Uterus (tissue), 2 donors: ENCODE data around the gene TMEM237.

Source experiments
- POLR2A ChIP-seq, 2 donors: fragments of 450-650 bp; IDR thresholded peaks; one replicate each; pipeline ENCODE4 v1.6.1; 2016; ENCODE audit warnings: antibody characterized with exemption in 2 of 2, mild to moderate bottlenecking in 1 of 2, moderate library complexity in 1 of 2
- TF ChIP-seq, protein P1 (sequence below), 4 experiments: fragments of 200-600 bp in 2 of 4; fragments of 450-650 bp in 2 of 4; sonication (generic) in 2 of 4; IDR thresholded peaks; one replicate each; pipeline ENCODE4 v1.5.1; 2016 to 2019; ENCODE audit warnings: antibody characterized with exemption in 4 of 4, mild to moderate bottlenecking in 2 of 4, moderate library complexity in 1 of 4

DNA sequence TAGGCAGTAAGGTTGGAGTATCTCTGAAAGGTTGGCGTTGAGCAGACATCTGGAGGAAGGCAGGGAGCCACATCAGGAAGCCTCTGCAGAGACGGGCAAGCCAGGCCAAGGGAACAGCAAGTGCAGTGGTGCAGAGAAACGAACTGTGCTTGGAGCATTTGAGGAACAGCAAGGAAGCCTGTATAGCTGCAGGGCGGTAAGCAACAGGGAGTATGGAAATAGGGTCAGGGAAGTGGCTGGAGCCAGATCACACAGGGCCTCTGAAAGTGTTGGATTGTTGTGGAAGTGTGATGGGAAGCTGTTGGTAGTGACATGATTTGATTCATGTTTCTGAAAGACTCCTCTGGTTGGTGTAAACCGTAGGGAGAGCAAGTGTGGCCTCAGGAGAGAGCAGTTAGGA lies 13.4 kb upstream of the TMEM237 start:
- TF ChIP-seq, protein P1, sequence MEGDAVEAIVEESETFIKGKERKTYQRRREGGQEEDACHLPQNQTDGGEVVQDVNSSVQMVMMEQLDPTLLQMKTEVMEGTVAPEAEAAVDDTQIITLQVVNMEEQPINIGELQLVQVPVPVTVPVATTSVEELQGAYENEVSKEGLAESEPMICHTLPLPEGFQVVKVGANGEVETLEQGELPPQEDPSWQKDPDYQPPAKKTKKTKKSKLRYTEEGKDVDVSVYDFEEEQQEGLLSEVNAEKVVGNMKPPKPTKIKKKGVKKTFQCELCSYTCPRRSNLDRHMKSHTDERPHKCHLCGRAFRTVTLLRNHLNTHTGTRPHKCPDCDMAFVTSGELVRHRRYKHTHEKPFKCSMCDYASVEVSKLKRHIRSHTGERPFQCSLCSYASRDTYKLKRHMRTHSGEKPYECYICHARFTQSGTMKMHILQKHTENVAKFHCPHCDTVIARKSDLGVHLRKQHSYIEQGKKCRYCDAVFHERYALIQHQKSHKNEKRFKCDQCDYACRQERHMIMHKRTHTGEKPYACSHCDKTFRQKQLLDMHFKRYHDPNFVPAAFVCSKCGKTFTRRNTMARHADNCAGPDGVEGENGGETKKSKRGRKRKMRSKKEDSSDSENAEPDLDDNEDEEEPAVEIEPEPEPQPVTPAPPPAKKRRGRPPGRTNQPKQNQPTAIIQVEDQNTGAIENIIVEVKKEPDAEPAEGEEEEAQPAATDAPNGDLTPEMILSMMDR (IDR thresholded peaks at IDR 0.05) = no peak
- no peak for TF ChIP-seq POLR2A (IDR thresholded peaks at IDR 0.05)
